WTC11 (cell line): Measurements from ENCODE around the gene DOCK1. TPM values are rescaled to one million over a fixed set of nuclear protein-coding genes. Genes with fewer than 3 reads are reported as not detected.

Experiments used
- ATAC-seq: fragments of 200-7000 bp; cut with Tn5 transposase; 2 replicates; pipeline ENCODE4 v1.10.0; 2021; ENCODE audit warnings: mild to moderate bottlenecking, moderate library complexity
- CTCF ChIA-PET: fragments of 300-600 bp; sonication (Branson Sonifier 250); formaldehyde crosslinking; loops from one replicate; lab custom pipeline; 2021; ENCODE audit warnings: antibody characterized with exemption; lab: Charles Lee
- POLR2A ChIA-PET: fragments of 350-600 bp; sonication (Branson Sonifier 250); formaldehyde crosslinking; loops from one replicate; lab custom pipeline; 2021; ENCODE audit warnings: antibody characterized with exemption; lab: Charles Lee
- DNase-seq: peaks from one replicate; pipeline ENCODE4 v3.0.0; 2021; ENCODE audit warnings: low spot score
- H3K27ac Mint-ChIP-seq: 2 replicates; pipeline ENCODE4 v1.8.0; 2021; ENCODE audit warnings: mixed read lengths
- H3K27me3 Mint-ChIP-seq: 2 replicates; pipeline ENCODE4 v1.8.0; 2021; ENCODE audit warnings: low read depth, mild to moderate bottlenecking, moderate library complexity, mixed read lengths
- H3K36me3 Mint-ChIP-seq: 2 replicates; pipeline ENCODE4 v1.8.0; 2021; ENCODE audit warnings: mixed read lengths
- H3K4me1 Mint-ChIP-seq: 2 replicates; pipeline ENCODE4 v1.8.0; 2022; ENCODE audit warnings: mixed read lengths
- H3K4me3 Mint-ChIP-seq: 2 replicates; pipeline ENCODE4 v1.8.0; 2021; ENCODE audit warnings: mild to moderate bottlenecking, moderate library complexity, mixed read lengths
- H3K9me3 Mint-ChIP-seq: 2 replicates; pipeline ENCODE4 v1.8.0; 2021; ENCODE audit warnings: mixed read lengths
- FOXK1 ChIP-seq: sonication (generic); formaldehyde crosslinking; IDR thresholded peaks from 2 replicates; pipeline ENCODE4 v1.8.0; 2022; ENCODE audit warnings: mild to moderate bottlenecking, moderate library complexity, missing genetic modification reagents
- FOXP1 ChIP-seq: sonication (generic); formaldehyde crosslinking; IDR thresholded peaks from 2 replicates; pipeline ENCODE4 v1.8.0; 2022; ENCODE audit warnings: missing genetic modification reagents, mild to moderate bottlenecking, moderate library complexity, borderline replicate concordance
- NFE2L1 ChIP-seq: sonication (generic); formaldehyde crosslinking; IDR thresholded peaks from 2 replicates; pipeline ENCODE4 v1.8.1; 2023; ENCODE audit warnings: missing genetic modification reagents
- SOX15 ChIP-seq: fragments of 250-450 bp; sonication (Bioruptor Pico); IDR thresholded peaks from 2 replicates; pipeline ENCODE4 v1.9.0; 2021; ENCODE audit warnings: mild to moderate bottlenecking
- TEAD1 ChIP-seq: sonication (generic); formaldehyde crosslinking; IDR thresholded peaks from 2 replicates; pipeline ENCODE4 v1.8.0; 2022; ENCODE audit warnings: mild to moderate bottlenecking, missing genetic modification reagents
- ZNF396 ChIP-seq: fragments of 250-450 bp; sonication (Bioruptor Pico); IDR thresholded peaks from 2 replicates; pipeline ENCODE4 v1.8.0; 2021; ENCODE audit warnings: mild to moderate bottlenecking, moderate library complexity, borderline replicate concordance
- ZNF416 ChIP-seq: fragments of 250-450 bp; sonication (Bioruptor Pico); IDR thresholded peaks from 2 replicates; pipeline ENCODE4 v1.9.0; 2021; ENCODE audit warnings: mild to moderate bottlenecking, inconsistent platforms
- total RNA-seq: library from RNA; stranded (reverse); gene quantifications from 3 replicates; pipeline ENCODE4 v1.2.3, GENCODE V29; 2021
- TF ChIP-seq, protein P1 (sequence below): fragments of 250-450 bp; sonication (Bioruptor Pico); IDR thresholded peaks from 2 replicates; pipeline ENCODE4 v1.9.0; 2021; ENCODE audit warnings: mild to moderate bottlenecking, borderline replicate concordance
- TF ChIP-seq, protein P2 (sequence below): fragments of 250-450 bp; sonication (Bioruptor Pico); IDR thresholded peaks from 2 replicates; pipeline ENCODE4 v1.9.0; 2021; ENCODE audit warnings: mild to moderate bottlenecking
- TF ChIP-seq, protein P3 (sequence below): sonication (generic); formaldehyde crosslinking; conservative IDR thresholded peaks from 2 replicates; pipeline ENCODE4 v1.8.1; 2022; ENCODE audit warnings: mild to moderate bottlenecking, missing genetic modification reagents
- TF ChIP-seq, protein P4 (sequence below): sonication (generic); formaldehyde crosslinking; IDR thresholded peaks from 2 replicates; pipeline ENCODE4 v1.8.1; 2022; ENCODE audit warnings: mild to moderate bottlenecking, moderate library complexity, missing genetic modification reagents
- TF ChIP-seq, protein P5 (sequence below): sonication (generic); formaldehyde crosslinking; IDR thresholded peaks from 2 replicates; pipeline ENCODE4 v1.8.0; 2022; ENCODE audit warnings: missing genetic modification reagents
- TF ChIP-seq, protein P6 (sequence below): sonication (generic); formaldehyde crosslinking; IDR thresholded peaks from 2 replicates; pipeline ENCODE4 v1.8.1; 2023; ENCODE audit warnings: mild to moderate bottlenecking, moderate library complexity, missing genetic modification reagents
- TF ChIP-seq, protein P7 (sequence below): fragments of 250-450 bp; sonication (Bioruptor Pico); IDR thresholded peaks from 2 replicates; pipeline ENCODE4 v2.1.2; 2022; ENCODE audit warnings: mild to moderate bottlenecking, moderate library complexity
- TF ChIP-seq, protein P8 (sequence below): sonication (generic); formaldehyde crosslinking; IDR thresholded peaks from 2 replicates; pipeline ENCODE4 v1.8.0; 2023; ENCODE audit warnings: mild to moderate bottlenecking, missing genetic modification reagents
- TF ChIP-seq, protein P9 (sequence below): sonication (generic); formaldehyde crosslinking; IDR thresholded peaks from 2 replicates; pipeline ENCODE4 v1.8.1; 2023; ENCODE audit warnings: mild to moderate bottlenecking, missing genetic modification reagents, moderate library complexity

The DOCK1 gene
- total RNA-seq, 1 experiment from 2014 or later, result 52.1 TPM

DNA sequence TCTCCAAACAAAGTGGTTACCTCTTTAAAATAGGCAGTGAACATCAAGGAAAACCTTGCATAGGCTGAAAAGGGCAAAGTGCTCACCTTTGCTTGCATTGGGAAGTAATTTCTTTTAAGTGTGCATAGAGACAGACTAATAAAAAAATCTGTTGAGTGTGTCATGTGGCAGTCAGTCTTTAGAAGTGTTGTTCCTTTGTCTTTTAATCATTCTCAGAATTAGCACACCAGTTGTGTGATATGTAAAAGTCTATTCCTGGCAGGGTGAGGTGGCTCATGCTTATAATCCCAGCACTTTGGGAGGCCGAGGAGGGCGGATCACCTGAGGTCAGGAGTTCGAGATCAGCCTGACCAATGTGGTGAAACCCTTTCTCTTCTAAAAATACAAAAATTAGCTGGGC, 174.2 kb downstream of the DOCK1 start (continued):
- TF ChIP-seq, protein P1, sequence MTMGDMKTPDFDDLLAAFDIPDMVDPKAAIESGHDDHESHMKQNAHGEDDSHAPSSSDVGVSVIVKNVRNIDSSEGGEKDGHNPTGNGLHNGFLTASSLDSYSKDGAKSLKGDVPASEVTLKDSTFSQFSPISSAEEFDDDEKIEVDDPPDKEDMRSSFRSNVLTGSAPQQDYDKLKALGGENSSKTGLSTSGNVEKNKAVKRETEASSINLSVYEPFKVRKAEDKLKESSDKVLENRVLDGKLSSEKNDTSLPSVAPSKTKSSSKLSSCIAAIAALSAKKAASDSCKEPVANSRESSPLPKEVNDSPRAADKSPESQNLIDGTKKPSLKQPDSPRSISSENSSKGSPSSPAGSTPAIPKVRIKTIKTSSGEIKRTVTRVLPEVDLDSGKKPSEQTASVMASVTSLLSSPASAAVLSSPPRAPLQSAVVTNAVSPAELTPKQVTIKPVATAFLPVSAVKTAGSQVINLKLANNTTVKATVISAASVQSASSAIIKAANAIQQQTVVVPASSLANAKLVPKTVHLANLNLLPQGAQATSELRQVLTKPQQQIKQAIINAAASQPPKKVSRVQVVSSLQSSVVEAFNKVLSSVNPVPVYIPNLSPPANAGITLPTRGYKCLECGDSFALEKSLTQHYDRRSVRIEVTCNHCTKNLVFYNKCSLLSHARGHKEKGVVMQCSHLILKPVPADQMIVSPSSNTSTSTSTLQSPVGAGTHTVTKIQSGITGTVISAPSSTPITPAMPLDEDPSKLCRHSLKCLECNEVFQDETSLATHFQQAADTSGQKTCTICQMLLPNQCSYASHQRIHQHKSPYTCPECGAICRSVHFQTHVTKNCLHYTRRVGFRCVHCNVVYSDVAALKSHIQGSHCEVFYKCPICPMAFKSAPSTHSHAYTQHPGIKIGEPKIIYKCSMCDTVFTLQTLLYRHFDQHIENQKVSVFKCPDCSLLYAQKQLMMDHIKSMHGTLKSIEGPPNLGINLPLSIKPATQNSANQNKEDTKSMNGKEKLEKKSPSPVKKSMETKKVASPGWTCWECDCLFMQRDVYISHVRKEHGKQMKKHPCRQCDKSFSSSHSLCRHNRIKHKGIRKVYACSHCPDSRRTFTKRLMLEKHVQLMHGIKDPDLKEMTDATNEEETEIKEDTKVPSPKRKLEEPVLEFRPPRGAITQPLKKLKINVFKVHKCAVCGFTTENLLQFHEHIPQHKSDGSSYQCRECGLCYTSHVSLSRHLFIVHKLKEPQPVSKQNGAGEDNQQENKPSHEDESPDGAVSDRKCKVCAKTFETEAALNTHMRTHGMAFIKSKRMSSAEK (CRISPR knock-in tag), result no peak
- no peak for TF ChIP-seq ZNF396
- TF ChIP-seq, protein P2, sequence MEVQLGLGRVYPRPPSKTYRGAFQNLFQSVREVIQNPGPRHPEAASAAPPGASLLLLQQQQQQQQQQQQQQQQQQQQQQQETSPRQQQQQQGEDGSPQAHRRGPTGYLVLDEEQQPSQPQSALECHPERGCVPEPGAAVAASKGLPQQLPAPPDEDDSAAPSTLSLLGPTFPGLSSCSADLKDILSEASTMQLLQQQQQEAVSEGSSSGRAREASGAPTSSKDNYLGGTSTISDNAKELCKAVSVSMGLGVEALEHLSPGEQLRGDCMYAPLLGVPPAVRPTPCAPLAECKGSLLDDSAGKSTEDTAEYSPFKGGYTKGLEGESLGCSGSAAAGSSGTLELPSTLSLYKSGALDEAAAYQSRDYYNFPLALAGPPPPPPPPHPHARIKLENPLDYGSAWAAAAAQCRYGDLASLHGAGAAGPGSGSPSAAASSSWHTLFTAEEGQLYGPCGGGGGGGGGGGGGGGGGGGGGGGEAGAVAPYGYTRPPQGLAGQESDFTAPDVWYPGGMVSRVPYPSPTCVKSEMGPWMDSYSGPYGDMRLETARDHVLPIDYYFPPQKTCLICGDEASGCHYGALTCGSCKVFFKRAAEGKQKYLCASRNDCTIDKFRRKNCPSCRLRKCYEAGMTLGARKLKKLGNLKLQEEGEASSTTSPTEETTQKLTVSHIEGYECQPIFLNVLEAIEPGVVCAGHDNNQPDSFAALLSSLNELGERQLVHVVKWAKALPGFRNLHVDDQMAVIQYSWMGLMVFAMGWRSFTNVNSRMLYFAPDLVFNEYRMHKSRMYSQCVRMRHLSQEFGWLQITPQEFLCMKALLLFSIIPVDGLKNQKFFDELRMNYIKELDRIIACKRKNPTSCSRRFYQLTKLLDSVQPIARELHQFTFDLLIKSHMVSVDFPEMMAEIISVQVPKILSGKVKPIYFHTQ (CRISPR knock-in tag), result no peak
- TF ChIP-seq, protein P3, sequence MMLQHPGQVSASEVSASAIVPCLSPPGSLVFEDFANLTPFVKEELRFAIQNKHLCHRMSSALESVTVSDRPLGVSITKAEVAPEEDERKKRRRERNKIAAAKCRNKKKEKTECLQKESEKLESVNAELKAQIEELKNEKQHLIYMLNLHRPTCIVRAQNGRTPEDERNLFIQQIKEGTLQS (CRISPR knock-in tag), result no peak
- TF ChIP-seq, protein P4, sequence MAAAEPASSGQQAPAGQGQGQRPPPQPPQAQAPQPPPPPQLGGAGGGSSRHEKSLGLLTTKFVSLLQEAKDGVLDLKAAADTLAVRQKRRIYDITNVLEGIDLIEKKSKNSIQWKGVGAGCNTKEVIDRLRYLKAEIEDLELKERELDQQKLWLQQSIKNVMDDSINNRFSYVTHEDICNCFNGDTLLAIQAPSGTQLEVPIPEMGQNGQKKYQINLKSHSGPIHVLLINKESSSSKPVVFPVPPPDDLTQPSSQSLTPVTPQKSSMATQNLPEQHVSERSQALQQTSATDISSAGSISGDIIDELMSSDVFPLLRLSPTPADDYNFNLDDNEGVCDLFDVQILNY (CRISPR knock-in tag), result no peak

DNA sequence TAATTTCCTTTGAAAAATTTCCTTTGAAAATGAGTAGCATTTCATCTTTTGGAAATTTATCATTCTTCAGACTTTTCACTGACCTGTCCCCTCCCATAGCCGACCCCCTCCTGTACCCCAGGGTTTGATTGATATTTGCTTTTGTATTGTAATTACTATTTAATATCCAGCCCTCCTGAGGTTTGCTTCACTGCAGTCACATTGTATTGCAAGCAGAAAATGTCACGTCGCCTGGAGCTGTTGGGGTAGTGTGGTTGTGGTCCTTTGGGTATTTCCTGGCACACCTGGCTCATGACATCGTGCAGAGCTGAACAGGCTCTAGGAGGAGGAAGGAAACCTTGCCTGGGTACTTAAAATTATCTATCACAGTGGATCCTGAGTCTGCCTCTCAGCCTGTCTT, 175.1 kb downstream of the DOCK1 start:
- H3K27ac Mint-ChIP-seq, result no peak overlapping the region
- CTCF ChIA-PET, result no interaction called here
- TF ChIP-seq, protein P5, sequence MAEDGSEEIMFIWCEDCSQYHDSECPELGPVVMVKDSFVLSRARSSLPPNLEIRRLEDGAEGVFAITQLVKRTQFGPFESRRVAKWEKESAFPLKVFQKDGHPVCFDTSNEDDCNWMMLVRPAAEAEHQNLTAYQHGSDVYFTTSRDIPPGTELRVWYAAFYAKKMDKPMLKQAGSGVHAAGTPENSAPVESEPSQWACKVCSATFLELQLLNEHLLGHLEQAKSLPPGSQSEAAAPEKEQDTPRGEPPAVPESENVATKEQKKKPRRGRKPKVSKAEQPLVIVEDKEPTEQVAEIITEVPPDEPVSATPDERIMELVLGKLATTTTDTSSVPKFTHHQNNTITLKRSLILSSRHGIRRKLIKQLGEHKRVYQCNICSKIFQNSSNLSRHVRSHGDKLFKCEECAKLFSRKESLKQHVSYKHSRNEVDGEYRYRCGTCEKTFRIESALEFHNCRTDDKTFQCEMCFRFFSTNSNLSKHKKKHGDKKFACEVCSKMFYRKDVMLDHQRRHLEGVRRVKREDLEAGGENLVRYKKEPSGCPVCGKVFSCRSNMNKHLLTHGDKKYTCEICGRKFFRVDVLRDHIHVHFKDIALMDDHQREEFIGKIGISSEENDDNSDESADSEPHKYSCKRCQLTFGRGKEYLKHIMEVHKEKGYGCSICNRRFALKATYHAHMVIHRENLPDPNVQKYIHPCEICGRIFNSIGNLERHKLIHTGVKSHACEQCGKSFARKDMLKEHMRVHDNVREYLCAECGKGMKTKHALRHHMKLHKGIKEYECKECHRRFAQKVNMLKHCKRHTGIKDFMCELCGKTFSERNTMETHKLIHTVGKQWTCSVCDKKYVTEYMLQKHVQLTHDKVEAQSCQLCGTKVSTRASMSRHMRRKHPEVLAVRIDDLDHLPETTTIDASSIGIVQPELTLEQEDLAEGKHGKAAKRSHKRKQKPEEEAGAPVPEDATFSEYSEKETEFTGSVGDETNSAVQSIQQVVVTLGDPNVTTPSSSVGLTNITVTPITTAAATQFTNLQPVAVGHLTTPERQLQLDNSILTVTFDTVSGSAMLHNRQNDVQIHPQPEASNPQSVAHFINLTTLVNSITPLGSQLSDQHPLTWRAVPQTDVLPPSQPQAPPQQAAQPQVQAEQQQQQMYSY (CRISPR knock-in tag), result no peak
- TF ChIP-seq FOXK1 (CRISPR knock-in tag) (no peak), ZNF416 (CRISPR knock-in tag) (no peak), TEAD1 (CRISPR knock-in tag) (no peak), FOXP1 (no peak), SOX15 (CRISPR knock-in tag) (no peak), NFE2L1 (no peak)
- TF ChIP-seq, protein P6, sequence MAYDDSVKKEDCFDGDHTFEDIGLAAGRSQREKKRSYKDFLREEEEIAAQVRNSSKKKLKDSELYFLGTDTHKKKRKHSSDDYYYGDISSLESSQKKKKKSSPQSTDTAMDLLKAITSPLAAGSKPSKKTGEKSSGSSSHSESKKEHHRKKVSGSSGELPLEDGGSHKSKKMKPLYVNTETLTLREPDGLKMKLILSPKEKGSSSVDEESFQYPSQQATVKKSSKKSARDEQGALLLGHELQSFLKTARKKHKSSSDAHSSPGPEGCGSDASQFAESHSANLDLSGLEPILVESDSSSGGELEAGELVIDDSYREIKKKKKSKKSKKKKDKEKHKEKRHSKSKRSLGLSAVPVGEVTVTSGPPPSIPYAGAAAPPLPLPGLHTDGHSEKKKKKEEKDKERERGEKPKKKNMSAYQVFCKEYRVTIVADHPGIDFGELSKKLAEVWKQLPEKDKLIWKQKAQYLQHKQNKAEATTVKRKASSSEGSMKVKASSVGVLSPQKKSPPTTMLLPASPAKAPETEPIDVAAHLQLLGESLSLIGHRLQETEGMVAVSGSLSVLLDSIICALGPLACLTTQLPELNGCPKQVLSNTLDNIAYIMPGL, result no peak
- TF ChIP-seq, protein P7, sequence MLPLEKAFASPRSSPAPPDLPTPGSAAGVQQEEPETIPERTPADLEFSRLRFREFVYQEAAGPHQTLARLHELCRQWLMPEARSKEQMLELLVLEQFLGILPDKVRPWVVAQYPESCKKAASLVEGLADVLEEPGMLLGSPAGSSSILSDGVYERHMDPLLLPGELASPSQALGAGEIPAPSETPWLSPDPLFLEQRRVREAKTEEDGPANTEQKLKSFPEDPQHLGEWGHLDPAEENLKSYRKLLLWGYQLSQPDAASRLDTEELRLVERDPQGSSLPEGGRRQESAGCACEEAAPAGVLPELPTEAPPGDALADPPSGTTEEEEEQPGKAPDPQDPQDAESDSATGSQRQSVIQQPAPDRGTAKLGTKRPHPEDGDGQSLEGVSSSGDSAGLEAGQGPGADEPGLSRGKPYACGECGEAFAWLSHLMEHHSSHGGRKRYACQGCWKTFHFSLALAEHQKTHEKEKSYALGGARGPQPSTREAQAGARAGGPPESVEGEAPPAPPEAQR (CRISPR knock-in tag), result no peak
- TF ChIP-seq, protein P8, sequence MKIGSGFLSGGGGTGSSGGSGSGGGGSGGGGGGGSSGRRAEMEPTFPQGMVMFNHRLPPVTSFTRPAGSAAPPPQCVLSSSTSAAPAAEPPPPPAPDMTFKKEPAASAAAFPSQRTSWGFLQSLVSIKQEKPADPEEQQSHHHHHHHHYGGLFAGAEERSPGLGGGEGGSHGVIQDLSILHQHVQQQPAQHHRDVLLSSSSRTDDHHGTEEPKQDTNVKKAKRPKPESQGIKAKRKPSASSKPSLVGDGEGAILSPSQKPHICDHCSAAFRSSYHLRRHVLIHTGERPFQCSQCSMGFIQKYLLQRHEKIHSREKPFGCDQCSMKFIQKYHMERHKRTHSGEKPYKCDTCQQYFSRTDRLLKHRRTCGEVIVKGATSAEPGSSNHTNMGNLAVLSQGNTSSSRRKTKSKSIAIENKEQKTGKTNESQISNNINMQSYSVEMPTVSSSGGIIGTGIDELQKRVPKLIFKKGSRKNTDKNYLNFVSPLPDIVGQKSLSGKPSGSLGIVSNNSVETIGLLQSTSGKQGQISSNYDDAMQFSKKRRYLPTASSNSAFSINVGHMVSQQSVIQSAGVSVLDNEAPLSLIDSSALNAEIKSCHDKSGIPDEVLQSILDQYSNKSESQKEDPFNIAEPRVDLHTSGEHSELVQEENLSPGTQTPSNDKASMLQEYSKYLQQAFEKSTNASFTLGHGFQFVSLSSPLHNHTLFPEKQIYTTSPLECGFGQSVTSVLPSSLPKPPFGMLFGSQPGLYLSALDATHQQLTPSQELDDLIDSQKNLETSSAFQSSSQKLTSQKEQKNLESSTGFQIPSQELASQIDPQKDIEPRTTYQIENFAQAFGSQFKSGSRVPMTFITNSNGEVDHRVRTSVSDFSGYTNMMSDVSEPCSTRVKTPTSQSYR (CRISPR knock-in tag), result no peak
- TF ChIP-seq, protein P9, sequence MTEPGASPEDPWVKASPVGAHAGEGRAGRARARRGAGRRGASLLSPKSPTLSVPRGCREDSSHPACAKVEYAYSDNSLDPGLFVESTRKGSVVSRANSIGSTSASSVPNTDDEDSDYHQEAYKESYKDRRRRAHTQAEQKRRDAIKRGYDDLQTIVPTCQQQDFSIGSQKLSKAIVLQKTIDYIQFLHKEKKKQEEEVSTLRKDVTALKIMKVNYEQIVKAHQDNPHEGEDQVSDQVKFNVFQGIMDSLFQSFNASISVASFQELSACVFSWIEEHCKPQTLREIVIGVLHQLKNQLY (CRISPR knock-in tag), result no peak

More for the DNA sequence above, 175.1 kb downstream of the DOCK1 start:
- DNase-seq, result no peak
- H3K4me1 Mint-ChIP-seq, result peaks cover 28% of the 10 kb centered on the region
- peaks cover 14% of the 10 kb centered on the region for H3K9me3 Mint-ChIP-seq
- H3K4me3 Mint-ChIP-seq, result no peak overlapping the region
- POLR2A ChIA-PET, result no interaction called here
- peaks cover 32% of the 10 kb centered on the region for H3K36me3 Mint-ChIP-seq
- no peak for ATAC-seq
- H3K27me3 Mint-ChIP-seq, result no peaks in the 10 kb centered on the region
